Stimulated activated CD4-positive, alpha-beta T cell treated with anti-CD3 and anti-CD28 coated beads, Interleukin-15, amount 100 ng/mL, for 1 hour (primary cell): ENCODE data around the gene ARHGAP45.

Source experiments
- DNase-seq, 2 donors: peaks; one replicate each; pipeline ENCODE4 v3.0.0-alpha.2; 2020; ENCODE audit warnings: low read depth in 1 of 2, low spot score in 1 of 2

Gene ARHGAP45

GRCh38 chr19:1131718-1132551 is 65.0 kb downstream of the ARHGAP45 start:
- peak; percentile 73 to 80 for DNase-seq

- DNase-seq = peak in 1 of 2 donors; percentile 9
Measured at GRCh38 chr19:1132552-1133383, 65.8 kb downstream of the ARHGAP45 start.

GRCh38 chr19:1133471-1133929 is 66.5 kb downstream of the ARHGAP45 start:
- DNase-seq = peak; percentile 56 to 61

- DNase-seq = no peak
Measured at GRCh38 chr19:1134431-1134830, 67.5 kb downstream of the ARHGAP45 start.

- no peak for DNase-seq
Measured at GRCh38 chr19:1135454-1135853, 68.5 kb downstream of the ARHGAP45 start.

GRCh38 chr19:1136201-1136600 is 69.2 kb downstream of the ARHGAP45 start:
- no peak for DNase-seq
